HG03064 (cell line): Measurements from ENCODE around the gene PRKN.

Source experiments
- ATAC-seq: cut with Tn5 transposase; IDR thresholded peaks from one replicate; pipeline ENCODE4 v1.9.1; 2021; ENCODE audit warnings: low read depth; ENCODE audit not compliant: unreplicated experiment

Gene PRKN

DNA sequence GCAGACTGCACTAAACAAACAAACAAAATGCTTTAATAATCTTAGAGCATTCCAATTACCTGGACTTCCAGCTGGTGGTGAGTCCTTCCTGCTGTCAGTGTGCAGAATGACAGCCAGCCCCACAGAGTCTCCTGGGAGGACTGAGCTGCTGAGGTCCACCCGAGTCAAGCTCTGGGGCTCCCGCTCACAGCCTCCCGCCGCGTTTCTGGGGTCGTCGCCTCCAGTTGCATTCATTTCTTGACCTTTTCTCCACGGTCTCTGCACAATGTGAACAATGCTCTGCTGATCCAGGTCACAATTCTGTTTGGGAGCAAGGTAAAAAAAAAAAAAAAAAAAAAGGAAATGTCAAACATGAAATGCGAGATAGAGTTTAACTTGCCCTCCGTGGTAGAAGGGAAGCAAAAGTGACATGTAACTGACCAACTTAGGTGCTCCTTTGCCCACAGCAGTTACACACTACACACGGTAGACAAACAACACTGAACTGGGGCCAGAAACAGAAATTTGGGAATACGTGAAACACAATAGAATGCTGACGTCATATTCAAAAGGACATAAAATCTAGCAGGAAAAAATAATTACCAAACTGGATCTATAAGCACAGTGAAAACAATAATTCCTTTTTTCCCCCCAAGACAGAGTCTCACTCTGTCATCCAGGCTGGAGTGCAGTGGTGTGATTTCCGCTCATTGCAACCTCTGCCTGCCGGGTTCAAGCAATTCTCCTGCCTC, 464.9 kb downstream of the PRKN start:
- no peak for ATAC-seq

DNA sequence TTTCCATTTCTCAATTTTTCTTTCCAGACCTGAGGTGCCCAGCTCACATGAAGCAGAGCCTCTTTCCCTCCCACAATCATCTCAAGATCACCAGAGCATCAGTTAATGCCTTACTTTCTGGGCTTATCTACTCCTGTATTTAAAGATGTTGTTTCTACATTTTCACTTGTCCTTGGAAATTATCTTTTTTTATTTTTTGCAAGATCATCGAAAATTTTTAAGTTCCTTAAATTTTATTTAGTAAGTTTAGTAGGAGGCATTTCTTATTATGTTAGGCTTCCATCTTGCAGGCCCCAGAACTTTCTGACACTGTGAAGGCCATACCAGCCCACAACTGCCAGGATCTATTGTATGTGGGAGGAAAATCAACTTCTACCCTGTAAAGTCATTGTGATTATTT, 466.0 kb downstream of the PRKN start:
- no peak for ATAC-seq

- no peak for ATAC-seq
Measured at GRCh38 chr6:162260027-162260426, 467.5 kb downstream of the PRKN start.

DNA sequence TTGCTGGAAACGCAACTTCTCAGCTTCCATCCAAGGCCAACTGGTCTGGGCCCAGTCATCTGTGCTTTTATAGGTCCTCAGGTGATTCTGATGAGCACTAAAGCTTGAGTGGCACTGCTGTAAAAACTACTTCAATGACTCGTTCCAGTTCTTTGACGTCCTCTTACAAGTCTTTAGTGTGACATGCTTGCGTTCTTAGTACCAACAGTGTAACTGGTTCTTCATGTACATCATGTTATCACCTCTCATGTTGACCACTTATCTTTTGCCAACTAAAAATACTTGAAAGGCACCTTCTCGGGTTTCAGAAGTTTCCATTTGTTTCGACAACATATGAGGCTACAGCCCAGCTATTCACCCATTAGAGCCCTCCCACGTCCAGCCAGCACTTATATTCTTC, 468.9 kb downstream of the PRKN start:
- ATAC-seq: no peak

DNA sequence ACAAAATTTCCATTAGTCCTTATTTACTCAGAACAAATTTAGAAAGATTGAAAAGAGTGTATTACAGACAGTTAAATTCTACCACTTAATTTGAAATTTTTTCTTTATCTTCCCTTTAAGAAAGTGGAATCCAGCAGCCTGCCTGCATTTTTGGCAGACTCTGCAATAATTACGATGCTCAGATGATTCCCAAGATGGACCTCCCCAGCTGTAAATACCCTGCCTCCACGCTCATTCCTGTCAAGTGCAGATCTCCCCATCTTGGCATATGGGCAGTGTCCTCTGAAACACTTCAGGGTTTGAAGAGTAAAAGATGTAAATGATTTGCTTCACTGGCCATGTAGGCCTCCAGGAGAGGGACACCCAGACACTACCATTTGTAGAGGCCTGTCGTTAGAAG, 471.2 kb downstream of the PRKN start:
- no peak for ATAC-seq

GRCh38 chr6:162251257-162251656, 476.3 kb downstream of the PRKN start:
- no peak for ATAC-seq

DNA sequence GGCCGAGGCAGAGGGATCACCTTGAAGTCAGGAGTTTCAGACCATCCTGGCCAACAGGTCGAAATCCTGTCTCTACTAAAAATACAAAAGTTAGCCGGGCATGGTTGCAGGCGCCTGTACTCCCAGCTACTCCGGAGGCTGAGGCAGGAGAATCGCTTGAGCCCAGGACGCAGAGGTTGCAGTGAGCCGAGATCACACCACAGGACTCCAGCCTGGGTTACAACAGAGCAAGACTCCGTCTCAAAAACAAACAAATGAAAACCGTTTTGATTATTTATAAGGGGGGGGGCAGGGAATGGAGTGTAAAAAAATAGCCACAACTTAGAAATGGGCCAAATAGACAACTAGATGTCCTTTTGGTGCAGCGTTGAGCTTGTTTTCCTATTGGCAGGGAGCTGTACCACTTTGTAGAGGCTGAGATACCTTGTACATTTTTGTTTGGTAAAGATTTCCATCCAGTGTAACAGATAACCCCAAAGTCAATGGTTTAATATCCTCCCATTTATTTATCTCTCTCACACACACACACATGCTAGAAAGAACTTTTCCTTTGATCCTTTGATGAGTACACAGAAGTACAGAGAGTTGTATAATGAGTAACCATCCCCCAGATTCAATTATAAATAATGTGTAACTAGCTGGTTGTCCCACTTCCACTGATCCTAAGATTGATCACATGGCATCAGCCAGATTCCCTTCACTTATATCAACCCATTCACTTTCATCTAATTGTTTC, 477.5 kb downstream of the PRKN start:
- ATAC-seq: no peak

GRCh38 chr6:162245830-162246420, 481.6 kb downstream of the PRKN start:
- no peak for ATAC-seq

DNA sequence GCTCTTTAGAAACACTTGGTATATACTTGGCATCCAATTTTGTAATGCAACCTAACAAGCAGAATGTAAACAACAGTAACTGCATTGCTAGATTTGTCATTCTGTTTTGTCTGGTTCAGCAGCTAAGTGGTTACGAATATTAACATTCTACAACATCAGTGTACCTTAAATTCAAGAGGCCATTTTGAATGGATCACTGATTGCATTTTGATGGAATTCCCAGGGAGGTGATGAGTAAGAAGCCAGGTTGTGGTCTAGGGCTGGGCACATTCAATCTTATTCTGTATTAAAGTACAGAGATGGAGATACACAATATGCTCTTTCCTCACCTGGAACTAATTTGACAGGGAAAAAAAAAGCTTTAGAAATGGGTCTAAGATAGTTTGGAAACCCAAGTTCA, 483.5 kb downstream of the PRKN start:
- no peak for ATAC-seq

GRCh38 chr6:162242915-162243314, 484.7 kb downstream of the PRKN start:
- ATAC-seq: no peak

DNA sequence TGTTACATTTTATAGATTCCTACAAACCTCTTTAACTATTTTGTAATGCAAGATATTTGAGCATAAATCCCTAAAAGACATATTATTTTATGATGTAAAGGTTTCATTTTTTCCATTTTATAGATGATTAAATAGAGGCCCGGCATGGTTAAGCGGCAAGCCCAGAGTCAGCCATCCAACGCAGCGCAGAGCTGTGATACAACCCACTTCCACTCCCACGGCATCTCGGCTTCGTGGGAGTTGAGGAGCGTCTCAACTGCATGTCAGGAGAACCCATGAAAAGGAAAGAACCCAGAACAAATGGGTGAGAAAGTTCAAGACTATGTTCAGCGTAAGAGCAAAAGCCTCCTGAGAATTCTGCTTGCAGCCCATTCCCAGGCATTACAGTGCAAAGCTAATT, 488.2 kb downstream of the PRKN start:
- ATAC-seq: no peak

- no peak for ATAC-seq
Measured at GRCh38 chr6:162238675-162239074, 488.9 kb downstream of the PRKN start.

DNA sequence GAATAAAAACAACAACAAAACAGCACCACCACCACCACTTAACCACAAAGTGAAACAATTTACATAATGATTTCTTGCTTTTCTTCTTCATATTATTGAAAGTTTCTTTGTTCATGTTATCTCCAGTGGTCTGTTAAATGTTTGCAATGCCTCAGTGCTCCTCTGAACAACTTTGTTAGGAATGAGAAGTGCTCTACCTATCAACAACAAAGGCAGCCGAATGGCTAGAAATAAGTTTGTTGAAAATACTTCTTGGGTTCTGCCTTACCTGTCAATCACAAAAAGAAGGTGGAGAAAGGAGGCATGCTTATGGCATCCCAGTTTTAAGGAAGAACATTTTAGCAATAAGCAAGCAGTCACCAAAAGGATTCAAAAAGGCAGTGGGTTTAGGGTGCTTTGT, 490.2 kb downstream of the PRKN start:
- no peak for ATAC-seq

DNA sequence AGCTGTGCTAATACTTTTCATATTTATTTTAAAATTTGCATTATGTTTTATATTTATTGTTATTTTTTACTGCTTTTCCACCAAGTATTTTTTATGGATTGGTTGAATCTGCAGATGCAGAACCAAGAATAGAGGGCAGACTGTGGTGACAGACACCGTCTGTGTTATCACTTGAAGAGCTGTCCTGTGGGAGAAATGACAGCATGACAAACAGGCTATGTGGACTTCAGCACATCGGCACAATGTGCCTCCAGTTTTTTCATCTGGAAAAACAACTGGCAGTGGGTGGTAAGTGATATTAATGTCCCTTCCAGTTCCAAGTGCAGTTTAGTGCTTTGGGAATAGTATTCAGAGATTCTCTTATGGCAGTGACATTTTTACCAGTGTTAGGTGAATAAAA, 492.9 kb downstream of the PRKN start:
- ATAC-seq: no peak

GRCh38 chr6:162230147-162230752, 497.3 kb downstream of the PRKN start:
- ATAC-seq: no peak

GRCh38 chr6:162229093-162229492, 498.5 kb downstream of the PRKN start:
- no peak for ATAC-seq

DNA sequence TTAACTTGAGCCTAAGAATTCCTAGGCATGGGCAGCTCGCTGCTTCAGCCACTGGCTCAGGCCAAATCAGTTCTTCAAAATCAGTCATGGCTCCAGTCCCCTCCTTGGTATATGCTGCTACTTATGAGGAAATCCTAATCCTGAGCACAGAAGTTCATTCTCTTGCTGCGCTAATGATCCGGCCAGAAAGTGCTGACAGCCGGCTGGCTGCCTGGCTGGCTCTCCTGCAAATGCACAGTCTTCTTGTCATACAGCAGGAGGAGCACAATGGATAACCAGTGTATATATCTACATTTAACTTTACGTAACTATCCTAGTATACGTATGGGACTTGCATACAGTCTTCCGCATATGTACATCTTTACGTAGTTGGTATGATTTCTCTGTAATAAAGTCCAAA, 500.8 kb downstream of the PRKN start:
- ATAC-seq: no peak

DNA sequence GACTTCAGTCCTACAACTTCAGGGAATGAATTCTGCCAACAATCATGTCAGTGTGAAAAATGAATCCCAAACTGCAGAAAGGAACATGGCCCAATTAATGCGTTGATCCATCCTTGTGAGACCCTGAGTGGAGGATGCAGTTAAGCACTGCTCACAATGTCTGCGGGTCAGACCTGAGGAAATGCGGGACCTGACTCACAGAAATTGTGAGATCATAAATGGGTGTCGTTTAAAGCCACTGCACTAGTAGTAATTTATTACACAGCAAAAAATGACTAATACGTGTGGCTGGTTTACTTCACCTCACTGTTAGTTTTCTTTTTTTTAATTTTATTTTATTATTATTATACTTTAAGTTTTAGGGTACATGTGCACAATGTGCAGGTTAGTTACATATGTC, 505.0 kb downstream of the PRKN start:
- ATAC-seq: no peak

GRCh38 chr6:162220876-162221275, 506.7 kb downstream of the PRKN start:
- ATAC-seq: no peak

DNA sequence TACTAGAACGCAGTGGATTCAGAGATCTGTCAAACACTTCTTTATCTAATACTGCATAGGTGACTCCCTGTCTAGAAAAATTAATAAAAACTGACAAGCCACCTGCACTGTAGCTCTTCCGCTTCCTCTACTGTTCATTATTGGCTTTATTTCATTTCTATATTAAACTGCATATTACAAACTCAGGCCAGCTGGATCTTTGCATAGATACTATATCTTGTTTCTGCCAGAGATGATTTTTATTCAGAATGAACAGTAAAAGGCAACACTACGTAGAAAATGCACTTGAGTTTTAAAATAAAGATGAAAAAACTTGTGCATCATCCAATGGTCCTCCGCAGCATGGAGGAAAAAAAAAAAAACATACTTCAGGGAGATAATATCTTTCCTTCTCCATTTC, 508.3 kb downstream of the PRKN start:
- no peak for ATAC-seq

- no peak for ATAC-seq
Measured at GRCh38 chr6:162217811-162218493, 509.6 kb downstream of the PRKN start.
